Stimulated activated CD4-positive, alpha-beta T cell treated with anti-CD3 and anti-CD28 coated beads, TNF-alpha, amount 100 ng/mL, for 48 hours (primary cell): ENCODE results near the gene AGAP3.
A peak's percentile ranks its signal among the peaks of the same experiment; 100 is the strongest.

Experiments
- DNase-seq, 3 donors: peaks; one replicate each; pipeline ENCODE4 v3.0.0-alpha.2; 2020; ENCODE audit warnings: low read depth in 3 of 3

Gene AGAP3

GRCh38 chr7:151157645-151158329 is 71.5 kb downstream of the AGAP3 start:
- DNase-seq: no peak

- no peak for DNase-seq
These were observed 75.5 kb downstream of the AGAP3 start for GRCh38 chr7:151161757-151162156.

GRCh38 chr7:151166629-151167196 is 80.4 kb downstream of the AGAP3 start:
- DNase-seq: no peak

- DNase-seq: no peak
These were observed 81.1 kb downstream of the AGAP3 start, which contains the start of gene GBX1 for GRCh38 chr7:151167197-151167961. TSS of gene GBX1 (minus strand) at chr7:151167694. CDS start at chr7:151167548, 146 bp downstream.

GRCh38 chr7:151168003-151168786 is 81.9 kb downstream of the AGAP3 start:
- DNase-seq: peak; percentile 25 to 57 (median 32)

GRCh38 chr7:151168787-151169162 is 82.5 kb downstream of the AGAP3 start:
- no peak for DNase-seq

GRCh38 chr7:151172273-151173141 is 86.2 kb downstream of the AGAP3 start:
- DNase-seq: peak; percentile 65 to 80 (median 67)

GRCh38 chr7:151173386-151174245 is 87.3 kb downstream of the AGAP3 start:
- DNase-seq: no peak

GRCh38 chr7:151174246-151175046 is 88.2 kb downstream of the AGAP3 start:
- peak in 1 of 3 donors; percentile 14 for DNase-seq

- no peak for DNase-seq
These were observed 88.9 kb downstream of the AGAP3 start for GRCh38 chr7:151175047-151175792.

- no peak for DNase-seq
These were observed 89.6 kb downstream of the AGAP3 start for GRCh38 chr7:151175793-151176311.

- DNase-seq: no peak
These were observed 90.1 kb downstream of the AGAP3 start for GRCh38 chr7:151176401-151176800.

GRCh38 chr7:151177310-151177709 is 91.0 kb downstream of the AGAP3 start:
- no peak for DNase-seq

- DNase-seq: no peak
These were observed 92.0 kb downstream of the AGAP3 start for GRCh38 chr7:151178236-151178635.

- DNase-seq: no peak
These were observed 92.6 kb downstream of the AGAP3 start for GRCh38 chr7:151178831-151179230.

GRCh38 chr7:151179287-151179860 is 93.1 kb downstream of the AGAP3 start:
- DNase-seq: no peak

- no peak for DNase-seq
These were observed 93.7 kb downstream of the AGAP3 start for GRCh38 chr7:151179946-151180345.

- no peak for DNase-seq
These were observed 94.7 kb downstream of the AGAP3 start for GRCh38 chr7:151181011-151181431.
